SU-DHL-6 (cell line): ENCODE data around the gene NPTXR.

Experiments used
- CTCF ChIP-seq: fragments of 200-600 bp; sonication (generic); IDR thresholded peaks from one replicate; pipeline ENCODE4 v1.5.1; 2017; ENCODE audit warnings: antibody characterized with exemption, mild to moderate bottlenecking, low read length, moderate library complexity; ENCODE audit not compliant: insufficient read depth, poor library complexity, severe bottlenecking
- EZH2phosphoT487 ChIP-seq: fragments of 200-600 bp; sonication (generic), shearing (Covaris generic); conservative IDR thresholded peaks from 2 replicates; pipeline ENCODE4 v1.6.1; 2018; ENCODE audit warnings: mild to moderate bottlenecking, antibody characterized with exemption, low read length, moderate library complexity, mixed read lengths

- peak; percentile 91 for TF ChIP-seq CTCF
- no peak for TF ChIP-seq EZH2phosphoT487
Measured at GRCh38 chr22:38870312-38870741, 26.5 kb upstream of the NPTXR start.
